HL-60 (cell line): ENCODE results near the gene TMEM253.

Experiments used
- POLR2AphosphoS5 ChIP-seq: IDR thresholded peaks from 2 replicates; pipeline ENCODE4 v1.6.1; 2012; ENCODE audit warnings: low read depth
- TF ChIP-seq, protein P1 (sequence below): IDR thresholded peaks from one replicate; pipeline ENCODE4 v1.5.1; 2011; ENCODE audit warnings: low read length, control low read depth, inconsistent platforms; ENCODE audit not compliant: insufficient read depth
- TF ChIP-seq, protein P2 (sequence below): IDR thresholded peaks from 2 replicates; pipeline ENCODE4 v1.6.1; 2012; ENCODE audit warnings: low read depth; ENCODE audit not compliant: insufficient replicate concordance

DNA sequence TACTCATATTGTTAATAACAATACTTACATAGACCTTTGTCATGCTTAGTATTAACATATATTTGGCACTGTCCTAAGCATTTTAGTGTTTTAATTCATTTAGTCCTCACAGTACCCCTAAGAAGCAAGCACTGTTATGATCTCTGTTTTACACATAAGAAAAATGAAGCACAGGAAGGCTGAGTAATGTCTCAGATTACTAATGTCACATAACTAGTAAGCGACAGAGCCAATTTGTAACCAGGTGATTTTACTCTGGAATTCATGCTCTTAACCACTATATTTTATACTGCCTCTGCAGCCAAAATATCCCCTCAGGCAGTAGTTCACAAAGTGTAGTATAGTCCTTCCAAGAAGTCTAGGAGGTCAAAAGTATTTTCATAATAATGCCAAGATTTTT, 20.3 kb downstream of the TMEM253 start:
- TF ChIP-seq, protein P1, sequence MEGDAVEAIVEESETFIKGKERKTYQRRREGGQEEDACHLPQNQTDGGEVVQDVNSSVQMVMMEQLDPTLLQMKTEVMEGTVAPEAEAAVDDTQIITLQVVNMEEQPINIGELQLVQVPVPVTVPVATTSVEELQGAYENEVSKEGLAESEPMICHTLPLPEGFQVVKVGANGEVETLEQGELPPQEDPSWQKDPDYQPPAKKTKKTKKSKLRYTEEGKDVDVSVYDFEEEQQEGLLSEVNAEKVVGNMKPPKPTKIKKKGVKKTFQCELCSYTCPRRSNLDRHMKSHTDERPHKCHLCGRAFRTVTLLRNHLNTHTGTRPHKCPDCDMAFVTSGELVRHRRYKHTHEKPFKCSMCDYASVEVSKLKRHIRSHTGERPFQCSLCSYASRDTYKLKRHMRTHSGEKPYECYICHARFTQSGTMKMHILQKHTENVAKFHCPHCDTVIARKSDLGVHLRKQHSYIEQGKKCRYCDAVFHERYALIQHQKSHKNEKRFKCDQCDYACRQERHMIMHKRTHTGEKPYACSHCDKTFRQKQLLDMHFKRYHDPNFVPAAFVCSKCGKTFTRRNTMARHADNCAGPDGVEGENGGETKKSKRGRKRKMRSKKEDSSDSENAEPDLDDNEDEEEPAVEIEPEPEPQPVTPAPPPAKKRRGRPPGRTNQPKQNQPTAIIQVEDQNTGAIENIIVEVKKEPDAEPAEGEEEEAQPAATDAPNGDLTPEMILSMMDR = no peak
- TF ChIP-seq POLR2AphosphoS5 = no peak
- TF ChIP-seq, protein P2, sequence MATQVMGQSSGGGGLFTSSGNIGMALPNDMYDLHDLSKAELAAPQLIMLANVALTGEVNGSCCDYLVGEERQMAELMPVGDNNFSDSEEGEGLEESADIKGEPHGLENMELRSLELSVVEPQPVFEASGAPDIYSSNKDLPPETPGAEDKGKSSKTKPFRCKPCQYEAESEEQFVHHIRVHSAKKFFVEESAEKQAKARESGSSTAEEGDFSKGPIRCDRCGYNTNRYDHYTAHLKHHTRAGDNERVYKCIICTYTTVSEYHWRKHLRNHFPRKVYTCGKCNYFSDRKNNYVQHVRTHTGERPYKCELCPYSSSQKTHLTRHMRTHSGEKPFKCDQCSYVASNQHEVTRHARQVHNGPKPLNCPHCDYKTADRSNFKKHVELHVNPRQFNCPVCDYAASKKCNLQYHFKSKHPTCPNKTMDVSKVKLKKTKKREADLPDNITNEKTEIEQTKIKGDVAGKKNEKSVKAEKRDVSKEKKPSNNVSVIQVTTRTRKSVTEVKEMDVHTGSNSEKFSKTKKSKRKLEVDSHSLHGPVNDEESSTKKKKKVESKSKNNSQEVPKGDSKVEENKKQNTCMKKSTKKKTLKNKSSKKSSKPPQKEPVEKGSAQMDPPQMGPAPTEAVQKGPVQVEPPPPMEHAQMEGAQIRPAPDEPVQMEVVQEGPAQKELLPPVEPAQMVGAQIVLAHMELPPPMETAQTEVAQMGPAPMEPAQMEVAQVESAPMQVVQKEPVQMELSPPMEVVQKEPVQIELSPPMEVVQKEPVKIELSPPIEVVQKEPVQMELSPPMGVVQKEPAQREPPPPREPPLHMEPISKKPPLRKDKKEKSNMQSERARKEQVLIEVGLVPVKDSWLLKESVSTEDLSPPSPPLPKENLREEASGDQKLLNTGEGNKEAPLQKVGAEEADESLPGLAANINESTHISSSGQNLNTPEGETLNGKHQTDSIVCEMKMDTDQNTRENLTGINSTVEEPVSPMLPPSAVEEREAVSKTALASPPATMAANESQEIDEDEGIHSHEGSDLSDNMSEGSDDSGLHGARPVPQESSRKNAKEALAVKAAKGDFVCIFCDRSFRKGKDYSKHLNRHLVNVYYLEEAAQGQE = no peak
